ENCODE data around the gene HTRA3.

GRCh38 chr4:8224975-8225625 lies 44.5 kb upstream of the HTRA3 start:
- TF ChIP-seq BHLHE40 (IDR thresholded peaks at IDR 0.05; ENCODE audit: low read depth, low read length) (no peak), CEBPB (IDR thresholded peaks at IDR 0.05; ENCODE audit: low read depth, low read length) (no peak), POLR2A (IDR thresholded peaks at IDR 0.05; ENCODE audit: low read depth, low read length) (no peak)
- TF ChIP-seq, protein P1, sequence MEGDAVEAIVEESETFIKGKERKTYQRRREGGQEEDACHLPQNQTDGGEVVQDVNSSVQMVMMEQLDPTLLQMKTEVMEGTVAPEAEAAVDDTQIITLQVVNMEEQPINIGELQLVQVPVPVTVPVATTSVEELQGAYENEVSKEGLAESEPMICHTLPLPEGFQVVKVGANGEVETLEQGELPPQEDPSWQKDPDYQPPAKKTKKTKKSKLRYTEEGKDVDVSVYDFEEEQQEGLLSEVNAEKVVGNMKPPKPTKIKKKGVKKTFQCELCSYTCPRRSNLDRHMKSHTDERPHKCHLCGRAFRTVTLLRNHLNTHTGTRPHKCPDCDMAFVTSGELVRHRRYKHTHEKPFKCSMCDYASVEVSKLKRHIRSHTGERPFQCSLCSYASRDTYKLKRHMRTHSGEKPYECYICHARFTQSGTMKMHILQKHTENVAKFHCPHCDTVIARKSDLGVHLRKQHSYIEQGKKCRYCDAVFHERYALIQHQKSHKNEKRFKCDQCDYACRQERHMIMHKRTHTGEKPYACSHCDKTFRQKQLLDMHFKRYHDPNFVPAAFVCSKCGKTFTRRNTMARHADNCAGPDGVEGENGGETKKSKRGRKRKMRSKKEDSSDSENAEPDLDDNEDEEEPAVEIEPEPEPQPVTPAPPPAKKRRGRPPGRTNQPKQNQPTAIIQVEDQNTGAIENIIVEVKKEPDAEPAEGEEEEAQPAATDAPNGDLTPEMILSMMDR (conservative IDR thresholded peaks at IDR 0.05; ENCODE audit: low read depth, low read length), result no peak

Data from IMR-90 (cell line).